Activated CD4-positive, alpha-beta T cell treated with anti-CD3 and anti-CD28 coated beads, Interleukin-2, amount 50 U/mL, for 48 hours (primary cell): ENCODE measurements around the gene ERMAP.

ENCODE experiments used
- DNase-seq, 2 experiments: peaks; one replicate each; pipeline ENCODE4 v3.0.0-alpha.2; 2020

ERMAP gene

GRCh38 chr1:42816585-42817439 is at the start of gene ERMAP, which contains the start of gene SVBP:
Gene ERMAP (plus strand): TSS chr1:42817122. CDS start chr1:42830449, 13,327 bp downstream.
Gene SVBP (minus strand): TSS chr1:42817397. CDS start chr1:42816544, 853 bp downstream.
- DNase-seq = peak; percentile 93 to 94

GRCh38 chr1:42767510-42768000 is 49.4 kb upstream of the ERMAP start:
- no peak for DNase-seq

GRCh38 chr1:42768172-42768571 is 48.8 kb upstream of the ERMAP start:
- DNase-seq = no peak

GRCh38 chr1:42769811-42770210 is 47.1 kb upstream of the ERMAP start:
- DNase-seq = no peak

- DNase-seq = no peak
Measured at GRCh38 chr1:42773420-42773819, 43.5 kb upstream of the ERMAP start.

GRCh38 chr1:42774928-42775526 is 41.9 kb upstream of the ERMAP start:
- DNase-seq = no peak

GRCh38 chr1:42776502-42776901 is 40.4 kb upstream of the ERMAP start:
- DNase-seq = no peak

GRCh38 chr1:42777852-42778251 is 39.1 kb upstream of the ERMAP start:
- peak; percentile 22 to 31 for DNase-seq

GRCh38 chr1:42779725-42780124 is 37.2 kb upstream of the ERMAP start:
- no peak for DNase-seq

GRCh38 chr1:42780176-42780575 is 36.7 kb upstream of the ERMAP start:
- no peak for DNase-seq

GRCh38 chr1:42783092-42783491 is 33.8 kb upstream of the ERMAP start:
- no peak for DNase-seq

- no peak for DNase-seq
Measured at GRCh38 chr1:42784547-42784945, 32.4 kb upstream of the ERMAP start.

- peak; percentile 44 to 50 for DNase-seq
Measured at GRCh38 chr1:42784946-42785693, 31.8 kb upstream of the ERMAP start, which contains the start of gene TMEM269. Gene TMEM269 (plus strand): TSS chr1:42784991. CDS start chr1:42789894, 4,903 bp downstream.

GRCh38 chr1:42786097-42786496 is 30.8 kb upstream of the ERMAP start:
- DNase-seq = no peak

GRCh38 chr1:42788021-42788420 is 28.9 kb upstream of the ERMAP start:
- no peak for DNase-seq

GRCh38 chr1:42793824-42794223 is 23.1 kb upstream of the ERMAP start:
- no peak for DNase-seq

- no peak for DNase-seq
Measured at GRCh38 chr1:42797414-42797813, 19.5 kb upstream of the ERMAP start.

- no peak for DNase-seq
Measured at GRCh38 chr1:42797979-42798378, 18.9 kb upstream of the ERMAP start.

GRCh38 chr1:42801832-42802473 is 15.0 kb upstream of the ERMAP start:
- DNase-seq = no peak

GRCh38 chr1:42806171-42806570 is 10.8 kb upstream of the ERMAP start:
- DNase-seq = no peak

- DNase-seq = no peak
Measured at GRCh38 chr1:42806593-42806992, 10.3 kb upstream of the ERMAP start.

- DNase-seq = no peak
Measured at GRCh38 chr1:42807056-42807668, 9.8 kb upstream of the ERMAP start.
